Neural cell (in vitro differentiated cells): Measurements from ENCODE around the gene ATP8B4. TPM values are rescaled to one million over a fixed set of nuclear protein-coding genes. Genes with fewer than 3 reads are reported as not detected.

Experiments
- H2AFZ ChIP-seq: fragments of 200-600, 300-800 bp; sonication (generic), shearing (Covaris generic); 2 replicates; pipeline ENCODE4 v1.6.0; 2014; ENCODE audit warnings: low read depth, mild to moderate bottlenecking, antibody characterized with exemption, low read length, moderate library complexity
- H3F3A ChIP-seq: fragments of 200-600 bp; shearing (Covaris generic); 2 replicates; pipeline ENCODE4 v1.6.1; 2016; ENCODE audit warnings: mild to moderate bottlenecking, moderate library complexity, mixed read lengths, antibody characterized with exemption, low read length; ENCODE audit not compliant: insufficient read depth, poor library complexity, severe bottlenecking
- H3K27ac ChIP-seq: fragments of 200-600, 300-800 bp; sonication (generic), shearing (Covaris generic); 2 replicates; pipeline ENCODE4 v1.5.1; 2014; ENCODE audit warnings: mild to moderate bottlenecking, low read length, moderate library complexity
- H3K27me3 ChIP-seq: fragments of 300-800, 200-600 bp; sonication (generic), shearing (Covaris generic); 2 replicates; pipeline ENCODE4 v1.6.0; 2014; ENCODE audit warnings: mild to moderate bottlenecking, low read depth, low read length, moderate library complexity; ENCODE audit not compliant: insufficient read depth
- H3K36me3 ChIP-seq: fragments of 300-800, 200-600 bp; sonication (generic), shearing (Covaris generic); 2 replicates; pipeline ENCODE4 v1.5.1; 2014; ENCODE audit warnings: mild to moderate bottlenecking, antibody characterized with exemption, low read length, moderate library complexity; ENCODE audit not compliant: insufficient read depth
- H3K4me2 ChIP-seq: fragments of 300-800, 200-600 bp; sonication (generic), shearing (Covaris generic); 2 replicates; pipeline ENCODE4 v1.6.0; 2014; ENCODE audit warnings: mild to moderate bottlenecking, low read length
- H3K4me3 ChIP-seq: fragments of 300-800, 200-600 bp; sonication (generic), shearing (Covaris generic); 2 replicates; pipeline ENCODE4 v1.5.1; 2014; ENCODE audit warnings: mild to moderate bottlenecking, low read length, moderate library complexity
- H3K79me2 ChIP-seq: fragments of 200-600 bp; shearing (Covaris generic); replicated peaks from 2 replicates; pipeline ENCODE4 v1.6.0; 2014; ENCODE audit warnings: mild to moderate bottlenecking, low read length, moderate library complexity; ENCODE audit not compliant: insufficient read depth
- H3K9ac ChIP-seq: fragments of 300-800, 200-600 bp; sonication (generic), shearing (Covaris generic); 2 replicates; pipeline ENCODE4 v1.6.1; 2016; ENCODE audit warnings: mild to moderate bottlenecking, low read length, mixed read lengths
- H3K9me2 ChIP-seq: fragments of 200-600 bp; shearing (Covaris generic); 2 replicates; pipeline ENCODE4 v1.6.1; 2016; ENCODE audit warnings: mild to moderate bottlenecking, low read length, mixed read lengths; ENCODE audit not compliant: insufficient read depth
- H3K9me3 ChIP-seq: fragments of 200-600, 300-800 bp; sonication (generic), shearing (Covaris generic); 2 replicates; pipeline ENCODE4 v1.6.1; 2016; ENCODE audit warnings: mild to moderate bottlenecking, mixed run types, low read length, moderate library complexity, mixed read lengths
- H4K20me1 ChIP-seq: fragments of 200-600 bp; shearing (Covaris generic); 2 replicates; pipeline ENCODE4 v1.6.1; 2016; ENCODE audit warnings: mild to moderate bottlenecking, mixed run types; ENCODE audit not compliant: insufficient read depth
- EP300 ChIP-seq: fragments of 450-650 bp; conservative IDR thresholded peaks from 2 replicates; pipeline ENCODE4 v1.6.1; 2014; ENCODE audit warnings: antibody characterized with exemption, mild to moderate bottlenecking, moderate library complexity; ENCODE audit not compliant: poor library complexity, severe bottlenecking
- EZH2 ChIP-seq: fragments of 200-600, 300-800 bp; shearing (Covaris generic), sonication (generic); IDR thresholded peaks from 2 replicates; pipeline ENCODE4 v1.6.1; 2014; ENCODE audit warnings: antibody characterized with exemption, low read length, borderline replicate concordance, mild to moderate bottlenecking; ENCODE audit not compliant: insufficient read depth, poor library complexity, severe bottlenecking
- MXI1 ChIP-seq: fragments of 450-650 bp; conservative IDR thresholded peaks from 2 replicates; pipeline ENCODE4 v1.6.1; 2014; ENCODE audit warnings: antibody characterized with exemption, mild to moderate bottlenecking; ENCODE audit not compliant: poor library complexity, severe bottlenecking
- POLR2AphosphoS5 ChIP-seq: IDR thresholded peaks from 2 replicates; pipeline ENCODE4 v1.6.1; 2012
- RAD21 ChIP-seq: fragments of 450-650 bp; conservative IDR thresholded peaks from 2 replicates; pipeline ENCODE4 v1.6.1; 2014; ENCODE audit warnings: antibody characterized with exemption, mild to moderate bottlenecking, moderate library complexity
- SMC3 ChIP-seq: fragments of 450-650 bp; conservative IDR thresholded peaks from 2 replicates; pipeline ENCODE4 v1.6.1; 2014; ENCODE audit warnings: antibody characterized with exemption, mild to moderate bottlenecking, moderate library complexity; ENCODE audit not compliant: poor library complexity
- TAF1 ChIP-seq: IDR thresholded peaks from 2 replicates; pipeline ENCODE4 v1.6.1; 2012; ENCODE audit warnings: low read depth
- polyA plus RNA-seq: library from polyadenylated mRNA; depleted of rRNA; stranded (reverse); fragments of >200 nt; gene quantifications from 2 replicates; pipeline ENCODE4 v1.2.3, GENCODE V29; 2014
- TF ChIP-seq, protein P1 (sequence below): IDR thresholded peaks from 2 replicates; pipeline ENCODE4 v1.6.1; 2012; ENCODE audit warnings: borderline replicate concordance
- TF ChIP-seq, protein P2 (sequence below): fragments of 450-650 bp; IDR thresholded peaks from 2 replicates; pipeline ENCODE4 v1.5.1; 2014; ENCODE audit warnings: antibody characterized with exemption, mild to moderate bottlenecking, moderate library complexity; ENCODE audit not compliant: poor library complexity, severe bottlenecking

The ATP8B4 gene
- polyA plus RNA-seq, 1 donor from 2014 or later: 2.9 TPM

DNA sequence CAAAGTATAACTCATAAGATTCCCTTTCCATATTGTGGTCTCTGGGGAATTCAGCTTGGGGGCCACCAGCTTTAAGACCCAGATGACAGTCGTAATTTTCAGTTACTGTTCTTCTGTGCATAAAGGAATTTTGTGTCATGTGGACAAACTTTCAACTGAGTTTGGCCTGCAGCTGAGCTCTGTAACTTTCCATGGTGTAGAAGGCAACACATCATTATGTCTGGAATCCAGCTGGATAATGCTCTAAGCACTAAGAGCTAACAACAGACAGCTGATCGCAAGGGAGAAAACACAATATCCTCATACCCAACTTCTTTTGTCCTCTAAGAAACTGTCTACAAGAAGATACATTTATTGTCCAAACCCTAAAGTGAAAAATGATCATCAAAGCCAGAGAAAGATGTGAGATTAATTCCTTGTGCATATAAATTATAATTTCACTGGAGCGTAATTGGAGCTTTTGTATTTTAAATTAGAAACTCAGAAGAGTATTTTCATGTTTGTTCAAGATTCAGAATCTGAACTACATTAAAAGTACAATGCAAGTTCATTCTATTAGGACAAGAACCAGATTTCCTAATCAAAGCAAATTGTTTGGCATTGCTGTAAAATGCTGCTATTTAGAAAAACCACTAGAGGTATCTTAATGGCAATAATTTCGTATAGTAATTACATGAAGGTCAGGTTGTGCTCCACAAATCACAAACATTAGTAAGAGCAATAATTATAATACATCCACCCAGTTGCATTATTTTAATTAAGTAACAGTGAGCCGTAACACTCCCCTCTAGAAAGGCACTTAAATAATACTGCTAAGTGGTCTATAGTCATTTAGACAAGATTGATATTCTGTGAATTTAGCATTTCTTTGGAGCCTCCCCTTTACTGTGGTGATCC lies 218.8 kb downstream of the ATP8B4 start:
- Histone ChIP-seq H3K9ac (no peak overlapping the region), H3K36me3 (no peaks in the 10 kb centered on the region), H3F3A (no peaks in the 10 kb centered on the region), H3K4me3 (no peak overlapping the region), H3K9me2 (no peaks in the 10 kb centered on the region), H3K27me3 (no peaks in the 10 kb centered on the region), H2AFZ (no peak overlapping the region), H3K27ac (no peak overlapping the region), H3K4me2 (no peak overlapping the region), H3K9me3 (no peaks in the 10 kb centered on the region), H4K20me1 (no peaks in the 10 kb centered on the region), H3K79me2 (no peaks in the 10 kb centered on the region)
- TF ChIP-seq EZH2 (no peak), MXI1 (no peak), POLR2AphosphoS5 (no peak), EP300 (no peak), SMC3 (no peak), RAD21 (no peak), TAF1 (no peak)
- TF ChIP-seq, protein P1, sequence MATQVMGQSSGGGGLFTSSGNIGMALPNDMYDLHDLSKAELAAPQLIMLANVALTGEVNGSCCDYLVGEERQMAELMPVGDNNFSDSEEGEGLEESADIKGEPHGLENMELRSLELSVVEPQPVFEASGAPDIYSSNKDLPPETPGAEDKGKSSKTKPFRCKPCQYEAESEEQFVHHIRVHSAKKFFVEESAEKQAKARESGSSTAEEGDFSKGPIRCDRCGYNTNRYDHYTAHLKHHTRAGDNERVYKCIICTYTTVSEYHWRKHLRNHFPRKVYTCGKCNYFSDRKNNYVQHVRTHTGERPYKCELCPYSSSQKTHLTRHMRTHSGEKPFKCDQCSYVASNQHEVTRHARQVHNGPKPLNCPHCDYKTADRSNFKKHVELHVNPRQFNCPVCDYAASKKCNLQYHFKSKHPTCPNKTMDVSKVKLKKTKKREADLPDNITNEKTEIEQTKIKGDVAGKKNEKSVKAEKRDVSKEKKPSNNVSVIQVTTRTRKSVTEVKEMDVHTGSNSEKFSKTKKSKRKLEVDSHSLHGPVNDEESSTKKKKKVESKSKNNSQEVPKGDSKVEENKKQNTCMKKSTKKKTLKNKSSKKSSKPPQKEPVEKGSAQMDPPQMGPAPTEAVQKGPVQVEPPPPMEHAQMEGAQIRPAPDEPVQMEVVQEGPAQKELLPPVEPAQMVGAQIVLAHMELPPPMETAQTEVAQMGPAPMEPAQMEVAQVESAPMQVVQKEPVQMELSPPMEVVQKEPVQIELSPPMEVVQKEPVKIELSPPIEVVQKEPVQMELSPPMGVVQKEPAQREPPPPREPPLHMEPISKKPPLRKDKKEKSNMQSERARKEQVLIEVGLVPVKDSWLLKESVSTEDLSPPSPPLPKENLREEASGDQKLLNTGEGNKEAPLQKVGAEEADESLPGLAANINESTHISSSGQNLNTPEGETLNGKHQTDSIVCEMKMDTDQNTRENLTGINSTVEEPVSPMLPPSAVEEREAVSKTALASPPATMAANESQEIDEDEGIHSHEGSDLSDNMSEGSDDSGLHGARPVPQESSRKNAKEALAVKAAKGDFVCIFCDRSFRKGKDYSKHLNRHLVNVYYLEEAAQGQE: no peak
- TF ChIP-seq, protein P2, sequence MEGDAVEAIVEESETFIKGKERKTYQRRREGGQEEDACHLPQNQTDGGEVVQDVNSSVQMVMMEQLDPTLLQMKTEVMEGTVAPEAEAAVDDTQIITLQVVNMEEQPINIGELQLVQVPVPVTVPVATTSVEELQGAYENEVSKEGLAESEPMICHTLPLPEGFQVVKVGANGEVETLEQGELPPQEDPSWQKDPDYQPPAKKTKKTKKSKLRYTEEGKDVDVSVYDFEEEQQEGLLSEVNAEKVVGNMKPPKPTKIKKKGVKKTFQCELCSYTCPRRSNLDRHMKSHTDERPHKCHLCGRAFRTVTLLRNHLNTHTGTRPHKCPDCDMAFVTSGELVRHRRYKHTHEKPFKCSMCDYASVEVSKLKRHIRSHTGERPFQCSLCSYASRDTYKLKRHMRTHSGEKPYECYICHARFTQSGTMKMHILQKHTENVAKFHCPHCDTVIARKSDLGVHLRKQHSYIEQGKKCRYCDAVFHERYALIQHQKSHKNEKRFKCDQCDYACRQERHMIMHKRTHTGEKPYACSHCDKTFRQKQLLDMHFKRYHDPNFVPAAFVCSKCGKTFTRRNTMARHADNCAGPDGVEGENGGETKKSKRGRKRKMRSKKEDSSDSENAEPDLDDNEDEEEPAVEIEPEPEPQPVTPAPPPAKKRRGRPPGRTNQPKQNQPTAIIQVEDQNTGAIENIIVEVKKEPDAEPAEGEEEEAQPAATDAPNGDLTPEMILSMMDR: no peak

DNA sequence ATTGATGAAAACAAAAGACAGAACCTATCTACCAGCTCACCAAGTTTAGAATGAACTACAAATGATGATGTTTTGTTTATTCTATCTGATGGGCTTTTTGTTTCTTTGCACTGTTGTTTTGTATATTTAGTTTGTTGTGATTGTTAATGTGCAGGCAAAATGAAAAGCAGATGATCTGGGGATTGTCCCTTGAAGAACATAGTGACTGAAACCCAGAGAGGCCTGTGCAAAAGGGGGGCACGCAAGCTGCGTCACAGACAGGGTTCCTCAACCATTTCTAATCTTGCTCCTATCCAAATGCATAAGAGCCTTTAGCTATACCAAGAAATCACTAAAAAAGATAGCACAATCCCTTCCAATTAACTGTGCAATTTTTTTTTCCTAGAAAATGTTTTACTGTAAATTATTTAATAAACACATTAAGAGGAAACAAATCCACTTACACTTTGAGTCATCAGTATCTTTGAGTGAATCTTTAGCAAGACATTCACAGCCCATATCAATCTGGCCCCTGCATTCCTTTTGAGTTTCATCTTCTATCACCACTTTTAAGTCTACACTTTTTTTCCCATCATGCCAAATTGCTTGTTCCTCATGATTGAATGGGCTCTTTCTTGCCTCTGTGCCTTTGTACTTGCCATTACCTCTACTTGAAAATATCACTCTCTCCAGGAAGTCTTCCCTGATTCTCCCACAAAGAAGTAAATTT lies 220.3 kb downstream of the ATP8B4 start:
- TF ChIP-seq MXI1 (no peak), RAD21 (no peak), EZH2 (no peak), TAF1 (no peak), EP300 (no peak), POLR2AphosphoS5 (no peak), SMC3 (no peak)
- TF ChIP-seq, protein P1: no peak
- TF ChIP-seq, protein P2: no peak
- H3K9me2 ChIP-seq: no peaks in the 10 kb centered on the region
- H3K9me3 ChIP-seq: no peaks in the 10 kb centered on the region
- no peak overlapping the region for H2AFZ ChIP-seq
- H4K20me1 ChIP-seq: no peaks in the 10 kb centered on the region
- no peaks in the 10 kb centered on the region for H3K27me3 ChIP-seq
- H3K4me2 ChIP-seq: no peak overlapping the region
- H3K4me3 ChIP-seq: no peak overlapping the region
- no peak overlapping the region for H3K9ac ChIP-seq
- no peaks in the 10 kb centered on the region for H3K36me3 ChIP-seq
- no peak overlapping the region for H3K27ac ChIP-seq
- no peaks in the 10 kb centered on the region for H3K79me2 ChIP-seq
- H3F3A ChIP-seq: no peaks in the 10 kb centered on the region
